ENCODE results near the gene SH3BGRL3.

Gene SH3BGRL3

DNA sequence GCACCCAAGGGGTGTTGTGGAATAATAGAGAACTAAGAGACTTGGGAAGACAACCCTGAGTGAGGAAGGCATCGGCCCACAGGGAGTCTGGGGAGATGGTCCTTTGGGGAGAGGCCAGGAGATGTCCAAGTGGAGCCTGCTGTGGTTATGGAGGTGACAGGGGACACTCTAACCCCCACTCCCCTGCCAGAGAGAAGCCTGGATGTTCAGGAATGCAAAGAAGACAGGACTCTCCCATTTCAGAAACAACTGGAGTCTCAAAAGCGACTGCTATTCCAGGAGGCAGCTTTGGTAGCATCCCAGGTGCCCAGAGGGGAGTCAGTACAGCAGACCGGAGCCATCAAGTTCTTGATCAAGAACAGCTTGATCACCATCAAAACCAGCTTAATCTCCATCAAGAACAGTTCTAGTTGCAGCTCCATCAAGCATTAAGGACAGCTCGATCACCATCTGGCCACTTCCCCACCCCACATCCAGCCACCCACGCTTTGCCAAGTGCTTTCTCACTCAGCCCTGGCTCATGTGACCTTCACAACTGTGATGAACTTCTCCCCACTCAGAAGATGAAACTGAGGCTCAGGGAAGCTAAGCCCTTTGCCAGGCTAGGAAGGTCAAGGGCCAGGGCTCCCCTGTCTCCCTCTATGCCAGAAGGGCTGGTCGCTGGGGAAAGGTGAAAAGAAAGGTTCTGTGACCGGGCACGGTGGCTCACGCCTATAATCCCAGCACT lies 38.6 kb downstream of the SH3BGRL3 start:
- DNase-seq (ENCODE audit: low read depth): peak; percentile 67
- TF ChIP-seq, protein P1, sequence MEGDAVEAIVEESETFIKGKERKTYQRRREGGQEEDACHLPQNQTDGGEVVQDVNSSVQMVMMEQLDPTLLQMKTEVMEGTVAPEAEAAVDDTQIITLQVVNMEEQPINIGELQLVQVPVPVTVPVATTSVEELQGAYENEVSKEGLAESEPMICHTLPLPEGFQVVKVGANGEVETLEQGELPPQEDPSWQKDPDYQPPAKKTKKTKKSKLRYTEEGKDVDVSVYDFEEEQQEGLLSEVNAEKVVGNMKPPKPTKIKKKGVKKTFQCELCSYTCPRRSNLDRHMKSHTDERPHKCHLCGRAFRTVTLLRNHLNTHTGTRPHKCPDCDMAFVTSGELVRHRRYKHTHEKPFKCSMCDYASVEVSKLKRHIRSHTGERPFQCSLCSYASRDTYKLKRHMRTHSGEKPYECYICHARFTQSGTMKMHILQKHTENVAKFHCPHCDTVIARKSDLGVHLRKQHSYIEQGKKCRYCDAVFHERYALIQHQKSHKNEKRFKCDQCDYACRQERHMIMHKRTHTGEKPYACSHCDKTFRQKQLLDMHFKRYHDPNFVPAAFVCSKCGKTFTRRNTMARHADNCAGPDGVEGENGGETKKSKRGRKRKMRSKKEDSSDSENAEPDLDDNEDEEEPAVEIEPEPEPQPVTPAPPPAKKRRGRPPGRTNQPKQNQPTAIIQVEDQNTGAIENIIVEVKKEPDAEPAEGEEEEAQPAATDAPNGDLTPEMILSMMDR (IDR thresholded peaks at IDR 0.05; ENCODE audit: insufficient read depth, low read depth, low read length, missing control alignments): no peak
- H3K4me3 ChIP-seq (ENCODE audit: low read depth, low read length): peak overlapping the region; percentile 81

DNA sequence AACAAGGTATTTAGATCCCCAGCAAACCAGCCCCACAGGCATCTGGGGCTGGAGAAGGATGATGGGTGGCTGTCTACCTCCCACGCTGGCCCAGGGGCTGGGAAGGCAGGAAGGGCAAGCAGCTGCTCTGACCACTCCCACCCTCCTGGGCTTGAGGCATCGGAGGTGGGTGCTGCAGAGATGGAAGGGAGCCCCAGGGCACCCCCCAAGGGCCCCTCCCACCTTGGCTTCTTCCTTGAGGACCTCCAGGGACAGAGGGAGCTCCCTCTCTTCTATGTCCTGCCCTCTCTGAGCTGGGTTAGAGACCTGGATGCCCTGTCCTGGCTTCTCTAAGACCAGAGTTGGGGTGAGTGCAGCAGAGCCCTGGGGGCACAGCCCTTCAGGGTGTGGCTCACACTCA lies 41.0 kb downstream of the SH3BGRL3 start:
- TF ChIP-seq, protein P1 (IDR thresholded peaks at IDR 0.05; ENCODE audit: insufficient read depth, low read depth, low read length, missing control alignments): no peak
- no peak for DNase-seq (ENCODE audit: low read depth)
- H3K4me3 ChIP-seq (ENCODE audit: low read depth, low read length): no peak overlapping the region

DNA sequence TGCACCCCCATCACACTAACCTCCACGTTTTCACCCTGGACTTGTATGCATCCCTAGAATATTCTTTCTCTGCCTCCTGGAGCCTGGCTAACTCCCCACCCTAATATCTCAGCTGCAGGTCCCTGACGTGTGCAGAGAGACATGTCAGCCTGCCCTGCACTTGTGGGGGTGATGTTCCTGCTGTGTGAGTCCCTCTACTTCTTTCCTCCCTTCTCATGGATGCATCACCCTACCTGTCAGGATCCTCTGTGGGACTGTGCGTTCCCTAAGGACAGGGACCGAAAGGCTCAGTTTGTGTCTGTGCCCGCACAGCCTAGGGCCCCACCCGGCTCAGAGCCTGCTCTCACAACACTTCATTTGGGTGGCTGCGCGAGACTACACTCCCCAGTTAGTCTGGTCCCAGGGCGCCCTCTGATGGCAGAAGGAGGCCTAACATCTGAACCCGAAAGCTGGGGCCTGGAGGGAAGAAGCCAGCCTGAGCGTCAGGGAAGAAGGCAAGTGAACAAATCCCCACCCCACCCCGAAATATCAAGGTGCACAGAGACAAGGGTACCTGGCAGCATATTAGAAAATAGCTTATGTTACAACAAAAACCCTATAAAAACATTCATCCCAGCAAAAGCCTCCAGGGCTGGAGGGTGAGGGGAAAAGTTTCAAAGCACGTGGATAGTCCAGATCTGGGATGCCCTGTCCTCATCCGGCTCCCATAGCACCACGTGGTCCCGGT lies 41.6 kb downstream of the SH3BGRL3 start:
- DNase-seq (ENCODE audit: low read depth): peak; percentile 92
- no peak overlapping the region for H3K4me3 ChIP-seq (ENCODE audit: low read depth, low read length)
- TF ChIP-seq, protein P1 (IDR thresholded peaks at IDR 0.05; ENCODE audit: insufficient read depth, low read depth, low read length, missing control alignments): peak; percentile 91

DNA sequence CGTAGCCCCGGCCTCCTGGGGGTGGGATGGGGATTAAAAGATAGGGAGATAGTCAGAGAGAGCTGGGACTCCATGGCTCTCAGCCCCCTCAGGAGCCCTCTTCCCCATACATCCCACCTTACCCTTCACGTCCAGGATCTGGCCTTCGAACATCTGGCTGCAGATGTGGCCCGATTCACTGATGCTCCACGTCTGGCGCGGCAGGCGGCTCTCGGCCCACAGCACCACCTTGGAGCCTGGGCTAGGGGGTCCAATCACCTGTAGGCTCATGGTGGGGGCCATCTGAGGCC lies 42.1 kb downstream of the SH3BGRL3 start:
- no peak overlapping the region for H3K4me3 ChIP-seq (ENCODE audit: low read depth, low read length)
- TF ChIP-seq, protein P1 (IDR thresholded peaks at IDR 0.05; ENCODE audit: insufficient read depth, low read depth, low read length, missing control alignments): no peak
- no peak for DNase-seq (ENCODE audit: low read depth)

DNA sequence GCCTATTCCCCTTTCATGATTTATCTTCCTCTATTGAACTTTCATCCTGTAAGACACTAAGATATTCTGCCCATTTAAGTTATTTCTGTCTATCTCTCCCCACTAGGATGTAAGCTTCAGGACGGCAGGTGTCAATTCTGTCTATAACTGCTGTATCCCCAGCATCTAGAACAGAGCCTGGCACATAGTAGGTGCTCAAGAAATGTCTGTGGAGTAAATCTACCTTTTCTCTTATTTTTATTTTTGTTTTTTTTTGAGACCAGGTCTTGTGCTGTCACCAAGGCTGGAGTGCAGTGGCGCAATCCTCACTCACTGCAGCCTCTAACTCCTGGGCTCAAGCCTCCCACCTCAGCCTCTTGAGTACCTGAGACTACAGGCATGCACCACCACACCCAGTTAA lies 43.5 kb downstream of the SH3BGRL3 start:
- TF ChIP-seq, protein P1 (IDR thresholded peaks at IDR 0.05; ENCODE audit: insufficient read depth, low read depth, low read length, missing control alignments): no peak

DNA sequence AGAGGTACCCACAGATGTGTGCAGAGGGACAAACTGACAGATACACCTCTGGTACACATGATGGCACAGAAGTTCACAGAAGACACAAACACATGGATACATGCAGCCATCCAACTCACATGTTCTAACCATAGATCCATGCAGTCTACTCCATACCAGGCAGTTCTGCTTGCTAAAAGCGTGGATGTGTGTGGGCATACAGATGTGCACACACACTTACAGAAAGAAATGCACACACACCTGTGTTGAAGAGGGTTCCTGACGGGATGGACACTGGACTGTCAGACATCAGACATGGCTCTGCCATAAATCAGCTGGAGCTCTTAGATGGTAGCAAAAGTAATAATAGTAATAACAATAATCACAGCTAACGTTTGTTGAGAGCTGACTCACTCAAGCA lies 44.7 kb downstream of the SH3BGRL3 start:
- H3K4me3 ChIP-seq (ENCODE audit: low read depth, low read length): no peak overlapping the region
- TF ChIP-seq, protein P1 (IDR thresholded peaks at IDR 0.05; ENCODE audit: insufficient read depth, low read depth, low read length, missing control alignments): no peak
- no peak for DNase-seq (ENCODE audit: low read depth)

More for the DNA sequence above, 43.5 kb downstream of the SH3BGRL3 start:
- no peak overlapping the region for H3K4me3 ChIP-seq (ENCODE audit: low read depth, low read length)
- no peak for DNase-seq (ENCODE audit: low read depth)

Data from GM12865 (cell line).